CD4-positive, alpha-beta T cell treated with Interferon gamma for 1 hour (primary cell): Measurements from ENCODE around the gene TMEM229B.
A peak's percentile ranks its signal among the peaks of the same experiment; 100 is the strongest.

Experiments
- DNase-seq: peaks from one replicate; pipeline ENCODE4 v3.0.0-alpha.2; 2020

The TMEM229B gene

GRCh38 chr14:67514650-67515385 is 26.3 kb upstream of the TMEM229B start:
- DNase-seq = peak; percentile 26

GRCh38 chr14:67514203-67514607 is 25.7 kb upstream of the TMEM229B start:
- DNase-seq = no peak

GRCh38 chr14:67513631-67514108 is 25.1 kb upstream of the TMEM229B start:
- no peak for DNase-seq

GRCh38 chr14:67512463-67513310 is 24.2 kb upstream of the TMEM229B start:
- no peak for DNase-seq

GRCh38 chr14:67510836-67511235 is 22.3 kb upstream of the TMEM229B start:
- no peak for DNase-seq

GRCh38 chr14:67510121-67510520 is 21.6 kb upstream of the TMEM229B start:
- no peak for DNase-seq

- DNase-seq = no peak
Observed at GRCh38 chr14:67508956-67509355, 20.4 kb upstream of the TMEM229B start.

GRCh38 chr14:67505254-67505653 is 16.7 kb upstream of the TMEM229B start:
- DNase-seq = no peak

GRCh38 chr14:67503331-67503730 is 14.8 kb upstream of the TMEM229B start:
- DNase-seq = no peak

- DNase-seq = no peak
Observed at GRCh38 chr14:67502867-67503266, 14.3 kb upstream of the TMEM229B start.

GRCh38 chr14:67501670-67502069 is 13.1 kb upstream of the TMEM229B start:
- no peak for DNase-seq

- no peak for DNase-seq
Observed at GRCh38 chr14:67500981-67501380, 12.5 kb upstream of the TMEM229B start.

GRCh38 chr14:67497716-67498115 is 9.2 kb upstream of the TMEM229B start:
- no peak for DNase-seq

GRCh38 chr14:67497216-67497615 is 8.7 kb upstream of the TMEM229B start:
- DNase-seq = no peak

GRCh38 chr14:67495827-67496226 is 7.3 kb upstream of the TMEM229B start:
- DNase-seq = no peak

GRCh38 chr14:67493092-67493717 is 4.7 kb upstream of the TMEM229B start:
- no peak for DNase-seq

GRCh38 chr14:67492538-67492937 is 4.0 kb upstream of the TMEM229B start:
- no peak for DNase-seq

- DNase-seq = no peak
Observed at GRCh38 chr14:67491741-67492507, 3.4 kb upstream of the TMEM229B start.

GRCh38 chr14:67491285-67491684 is 2.8 kb upstream of the TMEM229B start:
- DNase-seq = no peak

GRCh38 chr14:67490196-67490595 is 1.7 kb upstream of the TMEM229B start:
- DNase-seq = no peak

- no peak for DNase-seq
Observed at GRCh38 chr14:67487332-67487731, 1.2 kb downstream of the TMEM229B start.

- no peak for DNase-seq
Observed at GRCh38 chr14:67486890-67487289, 1.6 kb downstream of the TMEM229B start.
